Neutrophil (primary cell): ENCODE data around the gene UBASH3A.
"Not testable (repeated sequence)": the region's sequence is repeated elsewhere in the genome, so short reads cannot be mapped to it uniquely, and the experiment has no call there.

ENCODE experiments used
- H3K27ac ChIP-seq: fragments of 200-600 bp; sonication (generic); 2 replicates; pipeline ENCODE4 v1.5.1; 2016; ENCODE audit warnings: mild to moderate bottlenecking, moderate library complexity
- H3K27me3 ChIP-seq: fragments of 200-600 bp; sonication (generic); 2 replicates; pipeline ENCODE4 v1.6.0; 2016; ENCODE audit warnings: mild to moderate bottlenecking
- H3K36me3 ChIP-seq: fragments of 200-600 bp; sonication (generic); 2 replicates; pipeline ENCODE4 v1.5.1; 2017
- H3K4me1 ChIP-seq, 2 experiments: fragments of 200-600 bp in 1 of 2; sonication (generic) in 1 of 2; 1 replicate in 1 of 2; 2 replicates in 1 of 2; pipeline versions ENCODE4 v1.5.1 to v1.6.1; 2013 to 2016; ENCODE audit warnings: low read depth in 1 of 2, low read length in 1 of 2, mild to moderate bottlenecking in 1 of 2, moderate library complexity in 1 of 2; ENCODE audit not compliant: control insufficient read depth in 1 of 2, insufficient read depth in 1 of 2
- H3K4me3 ChIP-seq, 2 experiments: fragments of 200-600 bp in 1 of 2; sonication (generic) in 1 of 2; 1 replicate in 1 of 2; 2 replicates in 1 of 2; pipeline ENCODE4 v1.5.1; 2013 to 2016; ENCODE audit warnings: low read depth in 1 of 2, low read length in 1 of 2, mild to moderate bottlenecking in 1 of 2, moderate library complexity in 1 of 2
- H3K9me3 ChIP-seq: fragments of 200-600 bp; sonication (generic); 2 replicates; pipeline ENCODE4 v1.5.1; 2016
- CTCF ChIP-seq: fragments of 200-600 bp; sonication (generic); IDR thresholded peaks from 2 replicates; pipeline ENCODE4 v1.5.1; 2016; ENCODE audit warnings: antibody characterized with exemption

The UBASH3A gene

GRCh38 chr21:42467140-42467983 is 63.7 kb downstream of the UBASH3A start:
- H3K9me3 ChIP-seq, result no peaks in the 10 kb centered on the region
- TF ChIP-seq CTCF, result no peak
- peaks cover 17 to 20% of the 10 kb centered on the region in 2 experiments for H3K4me1 ChIP-seq
- H3K27ac ChIP-seq, result no peak overlapping the region
- H3K36me3 ChIP-seq, result no peaks in the 10 kb centered on the region
- H3K4me3 ChIP-seq, result no peak overlapping the region
- H3K27me3 ChIP-seq, result no peaks in the 10 kb centered on the region

GRCh38 chr21:42468491-42469131 is 64.9 kb downstream of the UBASH3A start:
- Histone ChIP-seq H3K27ac (no peak overlapping the region), H3K4me3 (no peak overlapping the region)
- TF ChIP-seq CTCF, result no peak

GRCh38 chr21:42469272-42469671 is 65.6 kb downstream of the UBASH3A start:
- no peak overlapping the region for H3K27ac ChIP-seq
- peaks cover 11 to 15% of the 10 kb centered on the region in 2 experiments for H3K4me1 ChIP-seq
- H3K36me3 ChIP-seq, result no peaks in the 10 kb centered on the region
- H3K9me3 ChIP-seq, result no peaks in the 10 kb centered on the region
- H3K27me3 ChIP-seq, result no peaks in the 10 kb centered on the region
- H3K4me3 ChIP-seq, result no peak overlapping the region
- no peak for TF ChIP-seq CTCF

More at GRCh38 chr21:42468491-42469131, 64.9 kb downstream of the UBASH3A start:
- no peaks in the 10 kb centered on the region for H3K36me3 ChIP-seq
- no peaks in the 10 kb centered on the region for H3K9me3 ChIP-seq
- H3K27me3 ChIP-seq, result no peaks in the 10 kb centered on the region
- H3K4me1 ChIP-seq, result peaks cover 17 to 20% of the 10 kb centered on the region in 2 experiments

GRCh38 chr21:42469726-42470125 is 66.0 kb downstream of the UBASH3A start:
- not testable (repeated sequence) for H3K4me3 ChIP-seq, H3K9me3 ChIP-seq, H3K27me3 ChIP-seq, H3K36me3 ChIP-seq, H3K27ac ChIP-seq
- H3K4me1 ChIP-seq, result peaks cover 8 to 11% of the 10 kb centered on the region in 2 experiments

GRCh38 chr21:42471206-42471605 is 67.5 kb downstream of the UBASH3A start:
- Histone ChIP-seq H3K27me3 (no peaks in the 10 kb centered on the region), H3K9me3 (no peaks in the 10 kb centered on the region), H3K4me3 (no peak overlapping the region), H3K36me3 (no peaks in the 10 kb centered on the region), H3K4me1 (no peaks in the 10 kb centered on the region), H3K27ac (no peak overlapping the region)
- TF ChIP-seq CTCF, result no peak

- no peak for TF ChIP-seq CTCF
- Histone ChIP-seq H3K27me3 (no peaks in the 10 kb centered on the region), H3K9me3 (no peaks in the 10 kb centered on the region), H3K36me3 (no peaks in the 10 kb centered on the region), H3K4me1 (no peaks in the 10 kb centered on the region), H3K4me3 (no peak overlapping the region), H3K27ac (no peak overlapping the region)
Observed at GRCh38 chr21:42471716-42472330, 68.1 kb downstream of the UBASH3A start.
